GM12891 (cell line): ENCODE measurements around the gene PCP4.

Source experiments
- PAX5 ChIP-seq: IDR thresholded peaks from 2 replicates; pipeline ENCODE4 v1.6.1; 2011; ENCODE audit warnings: low read length, moderate library complexity, mild to moderate bottlenecking; ENCODE audit not compliant: insufficient read depth, severe bottlenecking
- POLR2A ChIP-seq: IDR thresholded peaks from 2 replicates; pipeline ENCODE4 v1.6.1; 2011; ENCODE audit warnings: low read depth, low read length, control low read depth
- POLR2AphosphoS5 ChIP-seq: IDR thresholded peaks from 2 replicates; pipeline ENCODE4 v1.6.1; 2011; ENCODE audit warnings: low read depth, low read length, control low read depth
- POU2F2 ChIP-seq: IDR thresholded peaks from 2 replicates; pipeline ENCODE4 v1.6.1; 2011; ENCODE audit warnings: low read depth, mild to moderate bottlenecking, control low read depth, low read length, moderate library complexity
- TAF1 ChIP-seq: IDR thresholded peaks from 2 replicates; pipeline ENCODE4 v1.6.1; 2011; ENCODE audit warnings: low read depth, low read length, control low read depth

GRCh38 chr21:39913706-39914305 lies 46.6 kb downstream of the PCP4 start:
- no peak for TF ChIP-seq POLR2AphosphoS5
- TF ChIP-seq POLR2A: no peak
- no peak for TF ChIP-seq TAF1
- no peak for TF ChIP-seq POU2F2
- TF ChIP-seq PAX5: no peak
